ENCODE results near the gene MORC2.

MORC2 gene

GRCh38 chr22:30949934-30950660 lies 18.5 kb downstream of the MORC2 start:
- DNase-seq (ENCODE audit: low read depth), result no peak

DNA sequence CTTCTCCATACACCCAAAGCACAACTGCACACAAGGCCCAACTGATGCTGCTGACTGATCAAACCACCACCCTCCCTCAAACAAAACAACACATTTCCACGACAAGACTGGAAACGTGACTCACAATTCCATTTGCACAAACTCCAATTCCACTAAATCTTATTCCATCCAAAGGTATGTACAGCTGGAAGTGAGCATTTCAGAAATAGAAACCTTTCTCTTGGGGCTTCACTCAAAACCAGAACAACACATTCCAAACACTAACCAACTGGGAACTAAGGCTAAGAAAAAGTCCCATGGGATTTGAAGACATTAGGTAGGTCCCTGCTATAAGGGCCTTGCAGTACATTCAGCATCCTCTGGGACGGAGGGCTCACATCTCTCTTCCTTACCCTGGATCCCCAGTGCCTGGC lies 19.6 kb downstream of the MORC2 start:
- DNase-seq (ENCODE audit: low read depth), result no peak

- peak; percentile 43 for DNase-seq (ENCODE audit: low read depth)
These were observed 20.6 kb downstream of the MORC2 start for GRCh38 chr22:30947816-30948454.

GRCh38 chr22:30947173-30947815 lies 21.3 kb downstream of the MORC2 start:
- DNase-seq (ENCODE audit: low read depth), result no peak

GRCh38 chr22:30946354-30946753 lies 22.2 kb downstream of the MORC2 start:
- DNase-seq (ENCODE audit: low read depth), result no peak

- DNase-seq (ENCODE audit: low read depth), result no peak
These were observed 22.9 kb downstream of the MORC2 start for GRCh38 chr22:30945653-30946052.

GRCh38 chr22:30944986-30945385 lies 23.6 kb downstream of the MORC2 start:
- no peak for DNase-seq (ENCODE audit: low read depth)

- DNase-seq (ENCODE audit: low read depth), result no peak
These were observed 25.2 kb downstream of the MORC2 start for GRCh38 chr22:30943368-30943767.

GRCh38 chr22:30941363-30941740 lies 27.2 kb downstream of the MORC2 start:
- DNase-seq (ENCODE audit: low read depth), result no peak

DNA sequence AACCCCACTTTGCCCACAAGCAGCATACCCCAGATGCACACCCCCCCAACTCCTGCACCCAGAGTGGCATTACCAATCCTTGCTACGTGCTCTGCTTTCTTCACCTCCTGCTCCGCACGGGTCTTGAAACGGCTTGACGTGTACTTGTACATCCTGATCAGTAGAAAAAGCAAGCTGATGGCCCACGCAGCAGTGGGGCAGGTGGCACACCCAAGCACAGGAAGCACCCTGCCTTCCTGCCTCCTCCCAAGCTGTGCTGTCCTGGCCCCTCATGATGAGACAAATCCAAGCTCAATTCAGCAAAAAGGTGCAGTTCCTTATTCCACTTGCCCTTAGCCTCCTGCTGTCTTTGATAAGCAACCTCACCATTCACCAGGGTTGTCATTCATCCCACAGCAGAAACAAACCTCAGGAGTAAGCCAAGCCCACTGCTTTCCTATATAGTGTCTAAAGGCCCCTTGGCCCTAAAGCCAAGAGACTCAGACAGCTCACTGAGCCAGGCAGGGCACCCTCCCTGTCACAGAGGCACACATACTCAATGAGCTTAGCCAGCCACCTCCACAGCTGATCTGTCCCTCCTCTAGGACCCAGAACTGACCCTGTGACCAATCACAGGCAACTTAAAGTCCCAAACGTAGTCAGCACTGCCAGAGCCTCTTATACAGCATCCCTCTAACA lies 27.8 kb downstream of the MORC2 start:
- DNase-seq (ENCODE audit: low read depth), result no peak

DNA sequence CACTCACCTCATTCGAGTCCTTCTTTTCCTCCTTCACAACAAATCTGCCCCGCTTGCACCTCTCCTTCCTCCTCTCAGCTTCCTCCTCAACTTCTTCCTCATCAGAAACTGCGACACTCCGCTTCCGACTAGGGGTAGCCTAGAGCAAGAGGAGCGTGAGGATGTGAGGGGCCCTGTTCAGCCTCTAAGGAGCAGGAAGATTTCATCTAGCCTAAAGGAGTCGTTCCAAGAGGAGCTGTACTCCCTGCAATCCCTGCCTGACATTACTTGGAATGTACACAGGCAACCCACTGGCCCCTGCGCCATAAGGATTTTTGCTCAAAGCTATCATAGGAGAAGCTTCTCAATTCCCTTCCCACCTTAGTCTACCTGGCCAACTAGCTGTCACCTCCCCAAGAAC lies 34.5 kb downstream of the MORC2 start:
- DNase-seq (ENCODE audit: low read depth), result no peak

GRCh38 chr22:30933457-30933856 lies 35.1 kb downstream of the MORC2 start:
- DNase-seq (ENCODE audit: low read depth), result no peak

GRCh38 chr22:30932661-30933060 lies 35.9 kb downstream of the MORC2 start:
- DNase-seq (ENCODE audit: low read depth), result no peak

GRCh38 chr22:30931541-30932300 lies 36.9 kb downstream of the MORC2 start:
- DNase-seq (ENCODE audit: low read depth), result no peak

DNA sequence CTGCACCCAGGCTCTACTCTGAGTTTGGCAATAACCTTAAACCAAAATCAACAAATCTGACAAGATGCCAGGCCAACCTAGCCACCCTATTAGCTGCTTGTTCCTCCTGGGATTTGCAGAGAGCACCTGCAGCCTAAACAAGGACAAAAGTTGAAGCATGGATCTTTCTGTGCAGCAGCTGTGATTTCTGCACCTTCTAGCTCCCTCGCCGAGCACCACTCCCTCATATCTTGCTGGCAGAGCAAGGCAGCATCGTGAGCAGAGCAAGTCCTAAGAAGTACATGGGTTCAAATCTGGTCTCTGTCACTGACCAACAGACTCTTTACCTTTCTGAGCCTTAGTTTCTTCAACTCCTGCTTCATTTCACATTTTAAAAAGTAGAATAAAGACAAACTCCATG lies 38.3 kb downstream of the MORC2 start:
- DNase-seq (ENCODE audit: low read depth), result no peak

- DNase-seq (ENCODE audit: low read depth), result no peak
These were observed 40.2 kb downstream of the MORC2 start for GRCh38 chr22:30928401-30928800.

DNA sequence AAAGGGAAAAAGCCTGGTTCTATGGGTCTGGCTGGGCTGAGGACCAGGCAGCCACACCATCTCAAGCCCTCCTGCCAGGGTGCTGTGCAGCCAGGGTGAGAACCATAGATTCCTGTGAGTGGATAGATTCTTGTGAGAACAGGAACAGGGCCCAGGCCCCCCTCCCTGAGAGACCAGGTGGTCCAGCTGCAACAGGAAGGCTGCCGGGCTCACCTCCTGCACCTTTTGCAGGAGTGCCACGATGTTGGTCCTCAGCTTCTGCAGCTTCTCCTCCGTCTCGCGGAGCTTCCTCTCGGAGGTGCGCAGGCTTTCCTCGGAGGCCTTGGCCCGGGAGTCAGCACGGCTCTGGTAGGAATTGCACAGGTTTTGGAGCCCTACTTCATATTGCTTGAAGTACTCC lies 40.8 kb downstream of the MORC2 start:
- no peak for DNase-seq (ENCODE audit: low read depth)

DNA sequence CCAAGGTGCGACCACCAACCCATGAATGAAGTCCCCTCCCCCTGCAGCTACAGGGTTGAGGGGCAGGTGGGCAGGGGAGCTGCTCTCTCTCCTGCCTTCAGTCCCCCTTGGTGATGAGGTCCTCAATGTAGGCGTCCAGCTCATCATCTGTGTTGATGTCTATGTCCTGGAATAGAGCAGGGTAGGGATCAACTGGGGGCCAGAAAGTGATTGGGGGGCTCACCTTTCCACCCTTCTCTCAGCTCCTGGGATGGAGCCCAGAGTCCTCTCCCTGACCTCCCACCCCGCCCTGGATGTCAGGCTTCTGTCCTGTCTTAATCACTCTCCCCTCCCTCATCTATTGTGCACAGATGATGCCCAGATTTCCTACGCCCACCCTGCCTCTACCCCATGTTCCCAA lies 41.9 kb downstream of the MORC2 start:
- no peak for DNase-seq (ENCODE audit: low read depth)

DNA sequence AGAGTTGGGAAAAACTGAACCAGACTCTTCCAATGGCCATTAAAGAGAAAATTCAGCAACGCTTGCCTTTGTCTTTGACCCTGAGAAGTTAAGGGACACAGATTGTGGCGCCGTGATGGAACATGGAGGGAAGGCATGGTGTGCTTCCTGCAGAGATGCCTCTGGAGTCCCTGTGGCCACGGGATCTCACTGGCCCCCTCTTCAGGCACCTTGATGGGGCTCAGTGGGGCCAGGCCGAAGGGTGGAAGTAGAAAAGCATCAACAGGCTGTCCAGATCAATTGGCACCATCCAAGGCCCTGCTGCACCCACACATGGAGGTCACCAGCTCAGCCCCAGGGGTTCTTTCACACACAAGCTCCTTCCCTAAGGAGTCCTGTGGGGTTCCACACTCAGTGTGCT lies 42.9 kb downstream of the MORC2 start:
- DNase-seq (ENCODE audit: low read depth), result no peak

GRCh38 chr22:30923168-30923900 lies 45.2 kb downstream of the MORC2 start:
- no peak for DNase-seq (ENCODE audit: low read depth)

DNA sequence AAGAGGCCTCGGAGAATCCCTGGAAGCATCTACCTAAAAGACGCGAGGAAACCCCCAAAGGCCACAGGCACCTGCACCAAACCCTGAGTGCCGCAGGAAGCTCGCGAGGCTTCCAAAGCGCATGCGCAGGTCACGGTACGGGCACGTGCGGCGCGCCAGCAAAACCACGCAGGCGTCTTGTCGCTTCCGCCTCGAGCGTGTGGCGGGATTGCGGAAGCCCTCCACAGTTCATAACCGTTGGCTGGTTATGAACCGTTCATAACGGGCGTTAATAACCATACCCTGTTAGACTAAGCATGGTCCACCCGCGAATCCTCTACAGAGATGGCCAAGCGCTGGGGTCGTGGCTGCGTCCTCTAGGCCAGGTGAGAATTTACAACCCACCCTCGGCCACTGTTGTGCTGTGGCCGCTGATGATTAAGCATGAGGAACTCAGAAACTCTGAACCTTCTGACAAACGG lies 46.4 kb downstream of the MORC2 start:
- peak; percentile 16 for DNase-seq (ENCODE audit: low read depth)
